IPS-NIHi11 (cell line): ENCODE measurements around the gene CNRIP1.
"Not testable (repeated sequence)": the region's sequence is repeated elsewhere in the genome, so short reads cannot be mapped to it uniquely, and the experiment has no call there.

Source experiments
- DNase-seq: peaks from one replicate; pipeline ENCODE4 v3.0.0; 2012; ENCODE audit warnings: mixed read lengths, low spot score

CNRIP1 gene

GRCh38 chr2:68340226-68341061 lies 20.7 kb upstream of the CNRIP1 start:
- DNase-seq, result no peak

- no peak for DNase-seq
Observed at GRCh38 chr2:68336192-68336591, 16.4 kb upstream of the CNRIP1 start.

- DNase-seq, result no peak
Observed at GRCh38 chr2:68333931-68334330, 14.2 kb upstream of the CNRIP1 start.

- DNase-seq, result no peak
Observed at GRCh38 chr2:68333009-68333408, 13.3 kb upstream of the CNRIP1 start.

GRCh38 chr2:68330691-68331090 lies 10.9 kb upstream of the CNRIP1 start:
- DNase-seq, result no peak

GRCh38 chr2:68328901-68329300 lies 9.2 kb upstream of the CNRIP1 start:
- DNase-seq, result no peak

GRCh38 chr2:68325056-68325455 lies 5.3 kb upstream of the CNRIP1 start:
- no peak for DNase-seq

GRCh38 chr2:68320118-68320641 lies 431 bp upstream of the CNRIP1 start:
- DNase-seq, result peak; percentile 73

GRCh38 chr2:68318914-68319397 lies 793 bp downstream of the CNRIP1 start:
- no peak for DNase-seq

GRCh38 chr2:68317971-68318913 lies 1.5 kb downstream of the CNRIP1 start:
- no peak for DNase-seq

- no peak for DNase-seq
Observed at GRCh38 chr2:68316111-68316510, 3.6 kb downstream of the CNRIP1 start.

- DNase-seq, result no peak
Observed at GRCh38 chr2:68311033-68311432, 8.7 kb downstream of the CNRIP1 start.

GRCh38 chr2:68309426-68309825 lies 10.3 kb downstream of the CNRIP1 start:
- no peak for DNase-seq

GRCh38 chr2:68303902-68304272 lies 15.9 kb downstream of the CNRIP1 start:
- not testable (repeated sequence) for DNase-seq

GRCh38 chr2:68303033-68303901 lies 16.5 kb downstream of the CNRIP1 start:
- no peak for DNase-seq

GRCh38 chr2:68302281-68302875 lies 17.4 kb downstream of the CNRIP1 start:
- no peak for DNase-seq

- no peak for DNase-seq
Observed at GRCh38 chr2:68295516-68295915, 24.2 kb downstream of the CNRIP1 start.

GRCh38 chr2:68294913-68295312 lies 24.8 kb downstream of the CNRIP1 start:
- no peak for DNase-seq

- DNase-seq, result no peak
Observed at GRCh38 chr2:68294187-68294586, 25.6 kb downstream of the CNRIP1 start.

- no peak for DNase-seq
Observed at GRCh38 chr2:68293755-68294154, 26.0 kb downstream of the CNRIP1 start.

- no peak for DNase-seq
Observed at GRCh38 chr2:68293024-68293423, 26.7 kb downstream of the CNRIP1 start.
